Stimulated activated CD8-positive, alpha-beta memory T cell treated with anti-CD3 and anti-CD28 coated beads, Interleukin-4, amount 100 ng/mL, for 4 hours (primary cell): ENCODE results near the gene NAT8.
"Not testable (repeated sequence)": the region's sequence is repeated elsewhere in the genome, so short reads cannot be mapped to it uniquely, and the experiment has no call there.

Experiments
- DNase-seq, 2 donors: peaks; one replicate each; pipeline ENCODE4 v3.0.0-alpha.2; 2020; ENCODE audit warnings: low read depth in 2 of 2, low spot score in 1 of 2

The NAT8 gene

GRCh38 chr2:73638429-73638828 lies 3.8 kb downstream of the NAT8 start:
- DNase-seq, result no peak

- not testable (repeated sequence) for DNase-seq
These were observed 5.2 kb downstream of the NAT8 start for GRCh38 chr2:73636977-73637376.

DNA sequence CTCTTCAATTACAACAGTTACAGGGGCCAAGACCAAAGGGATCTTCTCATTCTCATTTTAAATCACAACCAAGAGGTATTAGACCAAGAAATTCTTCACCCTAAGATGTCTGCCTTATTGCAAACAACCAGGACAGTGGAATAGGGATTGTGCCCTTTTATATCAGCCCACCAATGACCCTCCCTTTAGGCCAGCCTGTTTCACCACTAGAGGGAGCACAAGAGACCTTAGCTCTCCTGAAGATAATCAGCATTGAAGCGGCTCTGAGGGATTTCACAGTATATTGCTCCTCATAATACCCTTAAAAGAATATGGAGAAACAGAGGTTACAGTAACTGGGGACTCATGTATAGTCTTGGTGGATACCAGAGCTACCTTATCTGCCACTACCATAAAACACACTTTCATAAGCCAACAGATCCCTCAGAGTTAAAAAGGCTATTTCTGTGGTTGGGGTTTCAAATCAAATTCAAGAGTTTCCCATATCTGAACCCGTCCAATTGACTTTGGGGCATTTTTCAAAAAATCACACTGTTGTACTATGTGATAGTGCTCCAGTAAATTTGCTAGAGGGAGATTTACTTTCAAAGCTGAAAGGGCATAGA lies 11.5 kb downstream of the NAT8 start:
- DNase-seq, result not testable (repeated sequence)

GRCh38 chr2:73628493-73628892 lies 13.7 kb downstream of the NAT8 start:
- DNase-seq, result not testable (repeated sequence)

- not testable (repeated sequence) for DNase-seq
These were observed 16.0 kb downstream of the NAT8 start for GRCh38 chr2:73626237-73626636.

DNA sequence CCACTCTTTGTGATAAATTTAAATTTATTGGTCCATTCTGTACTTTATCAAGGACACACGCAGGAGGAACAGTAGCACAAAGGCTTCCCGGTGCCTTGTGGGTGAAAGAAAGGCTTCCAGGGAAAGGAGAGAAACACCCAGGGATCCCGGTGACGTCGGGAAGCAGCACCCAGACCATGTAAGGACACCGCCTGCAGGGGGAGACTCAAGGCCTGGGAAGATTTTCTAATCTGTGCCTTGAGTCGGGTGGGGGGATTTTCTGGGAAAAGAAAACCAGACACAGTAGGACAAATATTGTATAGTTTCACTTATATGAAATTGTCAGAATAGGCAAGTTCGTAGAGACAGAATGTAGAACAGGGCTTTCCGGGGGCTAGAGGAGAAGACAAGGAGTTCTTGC lies 17.6 kb downstream of the NAT8 start:
- DNase-seq, result not testable (repeated sequence)

- DNase-seq, result not testable (repeated sequence)
These were observed 18.2 kb downstream of the NAT8 start for GRCh38 chr2:73624036-73624435.

GRCh38 chr2:73619925-73620324 lies 22.3 kb downstream of the NAT8 start:
- not testable (repeated sequence) for DNase-seq

DNA sequence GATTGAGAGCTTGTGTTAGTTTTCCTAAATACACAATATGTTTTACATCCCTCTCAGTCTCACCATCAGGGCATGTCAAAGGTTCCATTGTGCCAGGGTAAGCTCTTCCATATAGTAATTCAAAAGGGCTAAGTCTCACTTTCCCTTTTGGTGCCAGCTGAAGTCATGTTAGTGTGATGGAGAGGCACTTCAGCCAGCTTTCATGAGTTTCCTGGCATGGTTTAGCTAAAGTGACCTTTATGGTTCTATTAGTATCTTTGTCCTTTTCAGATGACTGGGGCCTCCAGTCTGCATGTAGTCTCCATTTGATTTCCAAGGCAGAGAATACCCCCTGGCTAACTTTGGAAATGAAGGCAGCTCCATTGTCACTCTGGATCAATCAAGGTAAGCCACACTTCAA lies 27.2 kb downstream of the NAT8 start:
- DNase-seq, result no peak

DNA sequence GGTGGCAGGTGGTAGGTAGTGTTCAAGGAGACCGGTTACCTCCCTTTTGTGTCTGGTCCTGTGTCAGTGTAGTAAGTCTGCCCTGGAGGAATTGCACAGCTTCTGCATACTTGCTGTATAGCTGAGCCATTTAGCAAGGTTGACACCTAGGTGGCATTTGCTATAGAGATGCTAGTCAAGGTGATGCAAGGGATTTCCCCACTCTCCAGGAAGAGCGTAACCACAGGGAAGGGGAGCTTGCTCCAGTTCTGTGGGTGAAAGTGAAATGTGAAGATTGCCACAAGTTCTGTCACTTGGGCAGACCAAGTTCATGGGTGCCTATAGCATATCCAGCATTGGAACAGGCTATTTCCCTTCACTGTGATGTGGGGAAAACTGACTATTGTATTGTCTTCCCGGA lies 28.1 kb downstream of the NAT8 start:
- no peak for DNase-seq

- no peak for DNase-seq
These were observed 30.4 kb downstream of the NAT8 start for GRCh38 chr2:73611867-73612266.

DNA sequence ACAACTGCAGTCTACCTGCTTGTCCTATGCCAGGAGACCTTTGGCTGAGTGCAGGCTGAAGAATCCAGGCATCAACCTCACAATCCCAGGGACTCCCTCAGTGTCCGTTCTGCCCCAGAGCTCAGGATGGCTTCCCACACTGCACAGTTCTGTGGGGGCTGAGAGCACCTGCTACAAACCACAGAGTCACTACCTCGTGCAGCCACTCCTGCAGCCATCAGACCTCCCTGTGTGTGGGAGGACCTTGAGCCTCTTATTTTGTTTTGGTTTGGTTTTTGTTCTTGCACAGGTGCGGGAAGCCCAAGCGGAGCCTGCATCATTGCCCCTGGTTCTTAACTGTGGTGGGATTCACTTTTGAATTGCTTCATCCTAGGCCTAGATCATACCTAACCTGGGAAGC lies 31.0 kb downstream of the NAT8 start:
- DNase-seq, result no peak

DNA sequence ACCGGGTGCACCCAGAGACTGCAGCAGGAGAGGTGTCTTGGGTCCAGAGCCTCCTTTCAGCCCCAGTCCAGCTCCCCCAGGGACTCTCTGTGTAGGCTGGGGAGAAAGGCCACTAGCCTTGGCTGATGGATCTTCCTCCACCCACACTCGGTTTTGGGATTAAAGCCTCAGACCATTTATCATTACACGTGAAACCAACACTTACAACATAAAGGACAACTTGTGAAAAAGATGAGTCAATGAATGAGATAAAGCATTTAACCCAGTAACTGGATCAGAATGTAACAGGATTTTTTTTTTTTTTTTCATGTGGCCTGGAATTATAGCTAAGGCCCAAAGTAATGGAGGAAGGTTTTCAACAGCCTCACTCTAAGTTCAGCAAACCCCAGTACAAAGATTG lies 32.1 kb downstream of the NAT8 start:
- DNase-seq, result no peak

GRCh38 chr2:73604589-73604988 lies 37.6 kb downstream of the NAT8 start:
- DNase-seq, result not testable (repeated sequence)

- DNase-seq, result not testable (repeated sequence)
These were observed 39.1 kb downstream of the NAT8 start for GRCh38 chr2:73603099-73603588.

DNA sequence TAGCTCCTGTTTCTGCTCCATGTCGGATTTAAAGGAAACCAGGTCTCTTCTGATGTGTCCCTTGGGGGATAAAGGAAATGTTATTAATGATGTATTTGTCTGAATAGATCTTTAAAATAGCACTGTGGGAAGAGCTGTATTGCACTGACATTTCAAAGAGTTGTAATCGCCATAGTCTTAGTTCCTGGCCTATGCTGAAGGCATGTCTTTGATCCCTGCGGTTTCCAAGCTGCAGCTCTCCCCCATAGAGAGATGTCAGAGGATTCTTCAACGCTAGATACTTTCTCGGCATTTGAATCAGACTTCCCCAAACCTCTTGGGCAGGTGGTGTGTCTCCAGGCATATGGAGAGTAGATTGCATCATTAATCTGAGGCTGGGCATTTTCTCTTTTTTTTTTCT lies 40.4 kb downstream of the NAT8 start:
- DNase-seq, result no peak

GRCh38 chr2:73594251-73594650 lies 48.0 kb downstream of the NAT8 start:
- DNase-seq, result no peak

- DNase-seq, result no peak
These were observed 48.5 kb downstream of the NAT8 start for GRCh38 chr2:73593680-73594079.
